Trophoblast cell (in vitro differentiated cells and primary cell): ENCODE results near the gene CARD9.

Experiments used
- DNase-seq, 2 donors: peaks; one replicate each; pipeline ENCODE4 v3.0.0-alpha.2; 2016
- H2AFZ ChIP-seq: 2 replicates; pipeline ENCODE4 v1.6.1; 2013; ENCODE audit warnings: low read length, moderate library complexity, mild to moderate bottlenecking; ENCODE audit not compliant: insufficient read depth, poor library complexity
- H2AK5ac ChIP-seq: 2 replicates; pipeline ENCODE4 v1.6.1; 2013; ENCODE audit warnings: mild to moderate bottlenecking, low read length
- H2BK120ac ChIP-seq: 2 replicates; pipeline ENCODE4 v1.6.1; 2013; ENCODE audit warnings: low read length, mild to moderate bottlenecking, moderate library complexity; ENCODE audit not compliant: insufficient read depth, poor library complexity
- H2BK12ac ChIP-seq: 2 replicates; pipeline ENCODE4 v1.6.1; 2013; ENCODE audit warnings: mild to moderate bottlenecking, low read length, moderate library complexity
- H2BK5ac ChIP-seq: 2 replicates; pipeline ENCODE4 v1.6.1; 2013; ENCODE audit warnings: low read length, low read depth, moderate library complexity, mild to moderate bottlenecking; ENCODE audit not compliant: poor library complexity
- H3K14ac ChIP-seq: 2 replicates; pipeline ENCODE4 v1.6.1; 2013; ENCODE audit warnings: mild to moderate bottlenecking, low read length
- H3K18ac ChIP-seq: 2 replicates; pipeline ENCODE4 v1.6.1; 2013; ENCODE audit warnings: mild to moderate bottlenecking, low read length
- H3K23ac ChIP-seq: 2 replicates; pipeline ENCODE4 v1.6.1; 2013; ENCODE audit warnings: low read length
- H3K27ac ChIP-seq: 2 replicates; pipeline ENCODE4 v1.5.1; 2013; ENCODE audit warnings: low read depth, mild to moderate bottlenecking, inconsistent platforms, low read length, moderate library complexity
- H3K27me3 ChIP-seq: 2 replicates; pipeline ENCODE4 v1.6.1; 2013; ENCODE audit warnings: inconsistent platforms, mild to moderate bottlenecking, low read length, moderate library complexity; ENCODE audit not compliant: insufficient read depth
- H3K36me3 ChIP-seq, 2 experiments: 1 replicate in 1 of 2; 2 replicates in 1 of 2; pipeline ENCODE4 v1.6.1; 2013; ENCODE audit warnings: low read length in 2 of 2, mild to moderate bottlenecking in 2 of 2, moderate library complexity in 1 of 2; ENCODE audit not compliant: insufficient read depth in 2 of 2, control insufficient read depth in 1 of 2
- H3K4ac ChIP-seq: 2 replicates; pipeline ENCODE4 v1.6.1; 2013; ENCODE audit warnings: low read depth, mild to moderate bottlenecking, low read length, moderate library complexity
- H3K4me1 ChIP-seq, 2 experiments: 1 replicate in 1 of 2; 2 replicates in 1 of 2; pipeline ENCODE4 v1.6.1; 2013; ENCODE audit warnings: low read length in 2 of 2, mild to moderate bottlenecking in 2 of 2, moderate library complexity in 1 of 2; ENCODE audit not compliant: insufficient read depth in 2 of 2, control insufficient read depth in 1 of 2
- H3K4me2 ChIP-seq: 2 replicates; pipeline ENCODE4 v1.6.1; 2013; ENCODE audit warnings: inconsistent platforms, mild to moderate bottlenecking, low read length, moderate library complexity
- H3K4me3 ChIP-seq: 2 replicates; pipeline ENCODE4 v1.5.1; 2013; ENCODE audit warnings: mild to moderate bottlenecking, low read depth, low read length, inconsistent platforms
- H3K79me1 ChIP-seq: one replicate; pipeline ENCODE4 v1.6.1; 2013; ENCODE audit warnings: low read length
- H3K79me2 ChIP-seq: 2 replicates; pipeline ENCODE4 v1.6.1; 2013; ENCODE audit warnings: low read length, mild to moderate bottlenecking; ENCODE audit not compliant: control insufficient read depth, insufficient read depth, poor library complexity
- H3K9ac ChIP-seq: 2 replicates; pipeline ENCODE4 v1.6.1; 2013; ENCODE audit warnings: mild to moderate bottlenecking, low read length
- H3K9me3 ChIP-seq: 2 replicates; pipeline ENCODE4 v1.6.1; 2013; ENCODE audit warnings: low read depth, mild to moderate bottlenecking, control low read depth, inconsistent platforms, low read length; ENCODE audit not compliant: insufficient read depth
- H4K12ac ChIP-seq: 2 replicates; pipeline ENCODE4 v1.6.1; 2013; ENCODE audit warnings: low read depth, mild to moderate bottlenecking, low read length, moderate library complexity
- H4K8ac ChIP-seq: 2 replicates; pipeline ENCODE4 v1.6.1; 2013; ENCODE audit warnings: low read depth, mild to moderate bottlenecking, low read length, moderate library complexity
- H4K91ac ChIP-seq: one replicate; pipeline ENCODE4 v1.6.1; 2013; ENCODE audit warnings: low read depth, mild to moderate bottlenecking, low read length, moderate library complexity
- WGBS: extraction: QIAGEN DNeasy Blood & Tissue Kit; methylation state at CpG from one replicate; pipeline ENCODE4 v1.1.7; 2013; ENCODE audit warnings: missing lambda C conversion rate; ENCODE audit not compliant: insufficient read length, insufficient coverage; ENCODE audit errors: extremely low coverage; 5-methylcytosine and 5-hydroxymethylcytosine counted together

CARD9 gene

DNA sequence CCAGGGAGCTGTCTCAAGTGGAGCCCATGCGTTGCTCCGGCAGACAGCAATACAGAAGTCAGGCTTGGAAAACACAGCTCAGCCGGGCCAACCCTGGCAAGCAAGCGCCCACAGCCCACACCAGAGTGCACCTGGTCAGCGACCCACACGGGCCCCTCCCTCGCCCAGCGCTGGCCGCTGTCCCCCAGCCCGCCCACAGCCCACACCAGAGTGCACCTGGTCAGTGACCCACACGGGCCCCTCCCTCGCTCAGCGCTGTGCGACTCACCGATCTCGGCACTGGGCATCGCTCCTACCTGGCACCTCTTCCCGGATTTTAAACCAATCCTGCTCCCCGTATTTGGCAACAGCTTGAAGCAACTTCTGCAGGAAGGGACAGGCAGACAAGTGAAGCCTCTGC is 13.7 kb upstream of the CARD9 start:
- Histone ChIP-seq H3K27me3 (no peaks in the 10 kb centered on the region), H3K4me3 (no peak overlapping the region), H2BK5ac (no peak overlapping the region), H2AK5ac (no peak overlapping the region), H3K79me2 (no peaks in the 10 kb centered on the region), H4K91ac (no peak overlapping the region), H3K4me1 (no peaks in the 10 kb centered on the region), H2BK12ac (no peak overlapping the region), H3K36me3 (peaks cover 60 to 76% of the 10 kb centered on the region in 2 experiments), H3K4ac (no peak overlapping the region), H2BK120ac (no peak overlapping the region), H4K12ac (no peak overlapping the region), H2AFZ (no peak overlapping the region), H3K4me2 (no peak overlapping the region), H3K27ac (no peak overlapping the region), H3K9ac (no peak overlapping the region), H3K79me1 (no peaks in the 10 kb centered on the region), H3K9me3 (no peaks in the 10 kb centered on the region), H3K23ac (no peak overlapping the region), H3K18ac (no peak overlapping the region), H4K8ac (no peak overlapping the region), H3K14ac (no peak overlapping the region)
- DNase-seq, result no peak
- WGBS, result no CpG with 5 or more reads among the region's 19 CpGs

GRCh38 chr9:136386018-136386417 is 12.5 kb upstream of the CARD9 start:
- Histone ChIP-seq H2BK120ac (no peak overlapping the region), H3K9ac (no peak overlapping the region), H2BK5ac (no peak overlapping the region), H3K23ac (no peak overlapping the region), H2AFZ (no peak overlapping the region), H4K8ac (no peak overlapping the region), H4K12ac (no peak overlapping the region), H4K91ac (no peak overlapping the region), H3K27ac (no peak overlapping the region), H3K4me2 (no peak overlapping the region), H3K9me3 (no peaks in the 10 kb centered on the region), H3K14ac (no peak overlapping the region), H3K27me3 (no peaks in the 10 kb centered on the region), H2BK12ac (no peak overlapping the region), H3K4me1 (no peaks in the 10 kb centered on the region), H3K4ac (no peak overlapping the region), H3K4me3 (no peak overlapping the region), H3K18ac (no peak overlapping the region), H3K79me2 (no peaks in the 10 kb centered on the region), H2AK5ac (no peak overlapping the region), H3K36me3 (peaks cover 64 to 79% of the 10 kb centered on the region in 2 experiments), H3K79me1 (no peaks in the 10 kb centered on the region)
- DNase-seq, result no peak
- WGBS, result no CpG with 5 or more reads among the region's 13 CpGs

GRCh38 chr9:136385015-136385414 is 11.5 kb upstream of the CARD9 start:
- no peak overlapping the region for H4K12ac ChIP-seq
- no peak overlapping the region for H4K91ac ChIP-seq
- no peaks in the 10 kb centered on the region for H3K27me3 ChIP-seq
- H2AK5ac ChIP-seq, result no peak overlapping the region
- DNase-seq, result no peak
- no peaks in the 10 kb centered on the region for H3K79me2 ChIP-seq
- H3K4me3 ChIP-seq, result no peak overlapping the region
- H3K36me3 ChIP-seq, result peaks cover 73 to 86% of the 10 kb centered on the region in 2 experiments
- H3K18ac ChIP-seq, result no peak overlapping the region
- H3K4ac ChIP-seq, result no peak overlapping the region
- H3K4me1 ChIP-seq, result no peaks in the 10 kb centered on the region
- H4K8ac ChIP-seq, result no peak overlapping the region
- WGBS, result no CpG with 5 or more reads among the region's 11 CpGs
- no peak overlapping the region for H3K23ac ChIP-seq
- no peaks in the 10 kb centered on the region for H3K79me1 ChIP-seq
- no peak overlapping the region for H3K27ac ChIP-seq
- H2BK120ac ChIP-seq, result no peak overlapping the region
- H3K4me2 ChIP-seq, result no peak overlapping the region
- no peaks in the 10 kb centered on the region for H3K9me3 ChIP-seq
- H3K14ac ChIP-seq, result no peak overlapping the region
- H2BK5ac ChIP-seq, result no peak overlapping the region
- no peak overlapping the region for H3K9ac ChIP-seq
- H2BK12ac ChIP-seq, result no peak overlapping the region
- H2AFZ ChIP-seq, result no peak overlapping the region

DNA sequence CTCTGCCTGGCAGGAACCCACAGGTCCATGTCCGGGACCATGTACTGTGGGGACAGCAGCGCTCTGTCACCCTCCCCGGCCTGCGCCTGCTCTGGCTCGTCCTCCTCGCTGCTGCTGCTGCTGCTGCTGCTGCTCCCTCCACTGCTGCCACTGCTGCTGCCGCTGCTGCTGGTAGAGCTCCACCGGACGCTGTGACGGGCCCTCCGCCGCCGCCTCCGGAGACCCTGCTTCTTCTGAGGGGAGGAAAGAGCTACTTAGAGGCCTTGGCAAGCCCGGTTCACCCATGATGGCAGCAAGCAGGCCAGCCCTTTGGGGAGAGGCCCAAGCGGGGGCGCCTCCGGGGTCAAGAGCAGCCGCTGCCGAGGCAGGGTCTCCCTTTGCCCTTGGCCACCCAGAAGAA is 10.0 kb upstream of the CARD9 start:
- Histone ChIP-seq H3K79me2 (no peaks in the 10 kb centered on the region), H4K8ac (no peak overlapping the region), H3K4me2 (no peak overlapping the region), H3K9ac (no peak overlapping the region), H2BK12ac (no peak overlapping the region), H2BK5ac (no peak overlapping the region), H3K27ac (no peak overlapping the region), H3K18ac (no peak overlapping the region), H3K4me1 (no peaks in the 10 kb centered on the region), H3K14ac (no peak overlapping the region), H3K36me3 (peaks cover 75 to 87% of the 10 kb centered on the region in 2 experiments), H4K91ac (no peak overlapping the region), H4K12ac (no peak overlapping the region), H3K4ac (no peak overlapping the region), H2AFZ (no peak overlapping the region), H3K9me3 (no peaks in the 10 kb centered on the region), H3K27me3 (no peaks in the 10 kb centered on the region), H3K4me3 (no peak overlapping the region), H2BK120ac (no peak overlapping the region), H3K79me1 (no peaks in the 10 kb centered on the region), H3K23ac (no peak overlapping the region), H2AK5ac (no peak overlapping the region)
- DNase-seq, result no peak
- no CpG with 5 or more reads among the region's 20 CpGs for whole genome bisulfite sequencing
